HepG2 (cell line): ENCODE data around the gene KRT77. TPM values are rescaled to one million over a fixed set of nuclear protein-coding genes. Genes with fewer than 3 reads are reported as not detected.

Experiments used
- ATAC-seq: fragments of 200-7000 bp; cut with Tn5 transposase; 3 replicates; pipeline ENCODE4 v1.9.1; 2020; ENCODE audit warnings: mild to moderate bottlenecking, moderate library complexity
- BruUV-seq: library from RNA; stranded (reverse); fragments of 400-500 nt; replicated peaks from 2 replicates; lab custom pipeline; 2021; lab: Mats Ljungman, UMichigan
- CTCF ChIA-PET: fragments of 300-600 bp; formaldehyde crosslinking; extraction: SDS; loops from one replicate; lab custom pipeline; 2021; ENCODE audit warnings: low total read pairs, inconsistent platforms, low intra/inter-chr PET ratio; lab: Yijun Ruan, JAX
- POLR2A ChIA-PET: fragments of 350-600 bp; sonication (Branson Sonifier 250); formaldehyde crosslinking; loops from one replicate; lab custom pipeline; 2020; ENCODE audit warnings: antibody characterized with exemption, inconsistent platforms; lab: Yijun Ruan, JAX
- DNase-seq: peaks from one replicate; pipeline ENCODE4 v3.0.0-alpha.2; 2015; ENCODE audit warnings: low spot score
- FAIRE-seq: peaks from 3 replicates; lab custom pipeline; 2011; peaks lifted over from hg19 to GRCh38; lab: Jason Lieb, UNC
- H2AFZ ChIP-seq: one replicate; pipeline ENCODE4 v1.6.1; 2011; ENCODE audit warnings: low read length, inconsistent platforms
- H3K27ac ChIP-seq: fragments of 300-600 bp; 3 replicates; pipeline ENCODE4 v1.8.0; 2011; ENCODE audit warnings: mixed run types, mild to moderate bottlenecking, mixed read lengths, low read length, inconsistent platforms; ENCODE audit not compliant: insufficient read depth; ENCODE audit errors: extremely low read length
- H3K27me3 ChIP-seq, 2 experiments: fragments of 200-600 bp in 1 of 2; 2 replicates in 1 of 2; 3 replicates in 1 of 2; pipeline versions ENCODE4 v1.6.0 to v1.8.0; 2011; ENCODE audit warnings: low read length in 2 of 2, mild to moderate bottlenecking in 2 of 2, moderate library complexity in 2 of 2, inconsistent platforms in 1 of 2; ENCODE audit not compliant: insufficient read depth in 2 of 2, control insufficient read depth in 1 of 2
- H3K36me3 ChIP-seq, 2 experiments: fragments of 200-600 bp in 1 of 2; replicated peaks in 1 of 2; 2 replicates in 1 of 2; 3 replicates in 1 of 2; pipeline versions ENCODE4 v1.5.1 to v1.8.0; 2011; ENCODE audit warnings: low read length in 2 of 2, inconsistent platforms in 1 of 2; ENCODE audit not compliant: insufficient read depth in 2 of 2, control insufficient read depth in 1 of 2
- H3K4me1 ChIP-seq: 2 replicates; pipeline ENCODE4 v1.5.1; 2012; ENCODE audit warnings: low read length, inconsistent platforms; ENCODE audit not compliant: insufficient read depth
- H3K4me2 ChIP-seq: 2 replicates; pipeline ENCODE4 v1.6.0; 2011; ENCODE audit warnings: low read depth, low read length, inconsistent platforms
- H3K4me3 ChIP-seq, 3 experiments: fragments of 200-600 bp in 1 of 3; sonication (generic), shearing (Covaris generic) in 1 of 3; replicated peaks in 1 of 3; 2 replicates each; pipeline ENCODE4 v1.5.1; 2011 to 2016; ENCODE audit warnings: low read length in 3 of 3, inconsistent platforms in 2 of 3, low read depth in 2 of 3, mild to moderate bottlenecking in 2 of 3, control low read depth in 1 of 3, mixed read lengths in 1 of 3; ENCODE audit not compliant: insufficient read depth in 1 of 3
- H3K79me2 ChIP-seq: one replicate; pipeline ENCODE4 v1.6.1; 2011; ENCODE audit warnings: low read length, inconsistent platforms; ENCODE audit not compliant: insufficient read depth
- H3K9ac ChIP-seq: 2 replicates; pipeline ENCODE4 v1.6.0; 2011; ENCODE audit warnings: mild to moderate bottlenecking, low read depth, low read length, inconsistent platforms; ENCODE audit not compliant: insufficient read depth
- H3K9me3 ChIP-seq: 2 replicates; pipeline ENCODE4 v1.5.1; 2012; ENCODE audit warnings: mild to moderate bottlenecking, low read length
- H4K20me1 ChIP-seq: 2 replicates; pipeline ENCODE4 v1.6.0; 2011; ENCODE audit warnings: inconsistent platforms, mild to moderate bottlenecking, low read length, moderate library complexity; ENCODE audit not compliant: insufficient read depth
- ESRRA ChIP-seq: sonication (generic); formaldehyde crosslinking; IDR thresholded peaks from 2 replicates; pipeline ENCODE4 v1.5.1; 2020; ENCODE audit warnings: mild to moderate bottlenecking, low read depth, missing genetic modification reagents
- HNRNPUL1 ChIP-seq: fragments of 200-400 bp; formaldehyde crosslinking; IDR thresholded peaks from 2 replicates; pipeline ENCODE4 v1.6.1; 2017; ENCODE audit warnings: low read depth, mild to moderate bottlenecking, low read length, moderate library complexity
- HOXA9 ChIP-seq: sonication (generic); formaldehyde crosslinking; IDR thresholded peaks from 2 replicates; pipeline ENCODE4 v1.8.1; 2022; ENCODE audit warnings: missing genetic modification reagents, mild to moderate bottlenecking, moderate library complexity, borderline replicate concordance
- IRF2 ChIP-seq: IDR thresholded peaks from 2 replicates; pipeline ENCODE4 v1.6.1; 2018; ENCODE audit warnings: missing genetic modification reagents, missing compliant biosample characterization
- MED8 ChIP-seq: sonication (generic); formaldehyde crosslinking; IDR thresholded peaks from 2 replicates; pipeline ENCODE4 v1.8.1; 2023; ENCODE audit warnings: mild to moderate bottlenecking, missing genetic modification reagents; ENCODE audit not compliant: insufficient replicate concordance
- NFKB2 ChIP-seq: sonication (generic); formaldehyde crosslinking; IDR thresholded peaks from 2 replicates; pipeline ENCODE4 v1.4.0; 2020; ENCODE audit warnings: missing genetic modification reagents, borderline replicate concordance
- ONECUT2 ChIP-seq: sonication (generic); formaldehyde crosslinking; IDR thresholded peaks from 2 replicates; pipeline ENCODE4 v1.4.0; 2020; ENCODE audit warnings: missing genetic modification reagents
- SIN3B ChIP-seq: fragments of 150-350 bp; IDR thresholded peaks from 2 replicates; pipeline ENCODE4 v1.6.1; 2014; ENCODE audit warnings: low read length
- SSRP1 ChIP-seq: IDR thresholded peaks from 2 replicates; pipeline ENCODE4 v1.6.1; 2016; ENCODE audit warnings: control low read depth
- TSC22D2 ChIP-seq: sonication (generic); formaldehyde crosslinking; IDR thresholded peaks from 2 replicates; pipeline ENCODE4 v1.5.1; 2020; ENCODE audit warnings: missing genetic modification reagents, mild to moderate bottlenecking, borderline replicate concordance
- ZBTB7B ChIP-seq: sonication (generic); formaldehyde crosslinking; IDR thresholded peaks from 2 replicates; pipeline ENCODE4 v1.4.0; 2020; ENCODE audit warnings: missing genetic modification reagents
- ZFP1 ChIP-seq: IDR thresholded peaks from 2 replicates; pipeline ENCODE4 v1.6.1; 2016
- ZFP41 ChIP-seq: sonication (generic); formaldehyde crosslinking; IDR thresholded peaks from 2 replicates; pipeline ENCODE4 v1.4.0; 2020; ENCODE audit warnings: mild to moderate bottlenecking, missing genetic modification reagents, borderline replicate concordance
- ZNF3 ChIP-seq: IDR thresholded peaks from 2 replicates; pipeline ENCODE4 v1.7.0; 2017; ENCODE audit warnings: inconsistent platforms
- ZNF709 ChIP-seq: sonication (generic); formaldehyde crosslinking; IDR thresholded peaks from 2 replicates; pipeline ENCODE4 v1.5.0; 2020; ENCODE audit warnings: mild to moderate bottlenecking, missing genetic modification reagents
- ZNF775 ChIP-seq: sonication (generic); formaldehyde crosslinking; IDR thresholded peaks from 2 replicates; pipeline ENCODE4 v1.4.0; 2020; ENCODE audit warnings: missing genetic modification reagents, mild to moderate bottlenecking, moderate library complexity, borderline replicate concordance
- ZSCAN20 ChIP-seq: sonication (generic); formaldehyde crosslinking; IDR thresholded peaks from 2 replicates; pipeline ENCODE4 v1.4.0; 2020; ENCODE audit warnings: missing genetic modification reagents, mild to moderate bottlenecking, borderline replicate concordance
- ZSCAN22 ChIP-seq: sonication (generic); formaldehyde crosslinking; IDR thresholded peaks from 2 replicates; pipeline ENCODE4 v1.4.0; 2020; ENCODE audit warnings: mild to moderate bottlenecking, missing genetic modification reagents
- ZZZ3 ChIP-seq: sonication (generic); formaldehyde crosslinking; IDR thresholded peaks from 2 replicates; pipeline ENCODE4 v1.4.0; 2020; ENCODE audit warnings: missing genetic modification reagents, mild to moderate bottlenecking, borderline replicate concordance
- WGBS: methylation state at CpG from one replicate; pipeline ENCODE4 v1.1.6; 2017; ENCODE audit warnings: low lambda C conversion rate; 5-methylcytosine and 5-hydroxymethylcytosine counted together
- in situ Hi-C: cut with HindIII; loops from 2 replicates; pipeline ENCODE4 v1.10.0; 2017; ENCODE audit warnings: low pct_unique_long_range_greater_than_20kb; ENCODE audit not compliant: extremely low pct_ligation_motif_present
- intact Hi-C: fragments of 100-400 bp; cut with micrococcal nuclease; formaldehyde crosslinking; loops from one replicate; pipeline ENCODE4 v1.10.0; 2022; ENCODE audit not compliant: unreplicated experiment
- polyA plus RNA-seq, 8 experiments: library from polyadenylated mRNA; depleted of rRNA in 3 of 8; stranded (reverse) in 7 of 8; unstranded in 1 of 8; fragments of >200 nt; fragmentation: Illumina TruSeq in 4 of 8; extraction: Trizol in 4 of 8; gene quantifications; 2 replicates each; pipeline versions ENCODE4 v1.2.1 to v1.2.3, GENCODE V29; 2011 to 2016; ENCODE audit warnings: low read depth in 4 of 8, missing spikeins in 1 of 8, mixed read lengths in 1 of 8; ENCODE audit not compliant: insufficient read depth in 1 of 8
- total RNA-seq, 5 experiments: library from RNA; depleted of rRNA; stranded (reverse); fragments of >200 nt; fragmentation: Illumina TruSeq; extraction: Trizol; gene quantifications; 2 replicates each; pipeline ENCODE4 v1.2.3, GENCODE V29; 2016; ENCODE audit warnings: low read depth in 1 of 5
- TF ChIP-seq, protein P1 (sequence below): sonication (generic); formaldehyde crosslinking; IDR thresholded peaks from 2 replicates; pipeline ENCODE4 v1.4.0; 2020; ENCODE audit warnings: missing genetic modification reagents
- TF ChIP-seq, protein P2 (sequence below): sonication (generic); formaldehyde crosslinking; IDR thresholded peaks from 2 replicates; pipeline ENCODE4 v1.4.0; 2020; ENCODE audit warnings: mild to moderate bottlenecking, missing genetic modification reagents
- TF ChIP-seq, protein P3 (sequence below): IDR thresholded peaks from 2 replicates; pipeline ENCODE4 v1.6.1; 2016; ENCODE audit warnings: missing biosample characterization, missing genetic modification reagents, low read depth

The KRT77 gene
- total and polyA plus RNA-seq, 2 of the 13 experiments (the other 11 are each of a cell fraction or from before 2014, with no cell fraction given): not detected

DNA sequence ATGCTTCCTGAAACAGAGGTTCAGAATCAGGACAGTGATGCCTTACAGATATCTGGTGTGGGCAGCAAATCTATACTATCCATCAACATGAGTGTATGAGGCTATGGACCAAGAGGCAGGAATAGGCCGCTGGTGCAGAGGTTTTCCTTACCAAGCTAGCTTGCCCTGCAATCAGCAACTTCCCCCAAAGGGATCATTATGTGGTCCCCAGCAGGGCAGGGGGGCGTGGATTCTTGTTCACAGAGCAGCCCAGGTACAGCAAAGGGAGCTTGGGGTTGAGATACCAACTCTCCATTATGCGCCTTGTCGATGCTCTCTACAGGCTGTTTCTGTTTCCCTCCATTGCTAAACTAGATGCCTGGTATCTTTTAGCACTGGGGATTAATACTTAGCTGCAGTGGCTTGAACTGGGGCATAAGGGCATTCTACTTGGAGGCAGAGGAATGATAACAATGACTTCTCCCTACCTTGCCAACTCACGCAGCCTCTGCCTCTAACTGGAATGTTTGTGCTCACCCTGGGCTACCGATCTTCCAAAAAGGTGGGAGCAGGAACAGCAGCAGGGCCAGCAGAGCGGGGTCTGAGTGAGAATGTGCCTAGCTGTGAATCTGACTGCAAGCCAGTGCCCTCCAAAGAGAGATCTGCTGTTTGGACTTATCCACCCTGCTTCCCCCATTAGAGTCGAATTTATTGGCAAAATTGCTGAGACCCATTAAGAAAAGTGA is 12.8 kb downstream of the KRT77 start (continued):
- TF ChIP-seq, protein P1, sequence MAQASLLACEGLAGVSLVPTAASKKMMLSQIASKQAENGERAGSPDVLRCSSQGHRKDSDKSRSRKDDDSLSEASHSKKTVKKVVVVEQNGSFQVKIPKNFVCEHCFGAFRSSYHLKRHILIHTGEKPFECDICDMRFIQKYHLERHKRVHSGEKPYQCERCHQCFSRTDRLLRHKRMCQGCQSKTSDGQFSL (CRISPR knock-in tag): no peak
- TF ChIP-seq ZFP1 (CRISPR knock-in tag): no peak
- TF ChIP-seq, protein P2, sequence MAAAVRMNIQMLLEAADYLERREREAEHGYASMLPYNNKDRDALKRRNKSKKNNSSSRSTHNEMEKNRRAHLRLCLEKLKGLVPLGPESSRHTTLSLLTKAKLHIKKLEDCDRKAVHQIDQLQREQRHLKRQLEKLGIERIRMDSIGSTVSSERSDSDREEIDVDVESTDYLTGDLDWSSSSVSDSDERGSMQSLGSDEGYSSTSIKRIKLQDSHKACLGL (CRISPR knock-in tag): no peak
- TF ChIP-seq ZNF775 (CRISPR knock-in tag): no peak
- no peak for TF ChIP-seq ZFP41 (CRISPR knock-in tag)
- no peak for TF ChIP-seq SSRP1 (CRISPR knock-in tag)
- TF ChIP-seq ZZZ3: no peak

DNA sequence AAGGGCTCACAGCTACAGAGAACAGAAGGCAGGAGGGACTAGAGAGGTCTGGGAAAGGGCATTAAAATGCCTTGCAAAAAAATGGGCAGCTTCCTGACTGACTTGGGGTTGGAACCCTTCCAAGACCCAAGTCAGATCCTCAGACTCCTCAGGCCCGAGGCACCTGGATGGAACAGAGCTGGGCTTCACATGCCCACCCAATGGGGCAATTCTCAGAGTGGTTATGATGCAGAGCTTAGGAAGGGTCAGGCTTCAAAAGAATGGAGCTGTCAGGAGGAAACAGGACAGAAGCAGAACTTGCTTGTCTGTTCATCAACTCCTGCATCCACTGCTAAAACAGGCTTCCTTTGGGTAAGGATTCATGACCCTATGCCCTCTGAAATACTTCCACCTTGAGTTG is 13.4 kb downstream of the KRT77 start:
- peaks cover 6 to 57% of the 10 kb centered on the region in 2 experiments; a peak in 3 of 5 replicates for H3K27me3 ChIP-seq
- POLR2A ChIA-PET: no interaction called here
- H3K9me3 ChIP-seq: no peaks in the 10 kb centered on the region
- BruUV-seq: no TSS peak
- 0% methylated on average over 1 of the region's 1 CpG for WGBS
- TF ChIP-seq ZBTB7B (CRISPR knock-in tag) (no peak), TSC22D2 (CRISPR knock-in tag) (no peak), ONECUT2 (CRISPR knock-in tag) (no peak), ZNF3 (CRISPR knock-in tag) (no peak), NFKB2 (CRISPR knock-in tag) (no peak), ZNF709 (no peak), SIN3B (no peak), IRF2 (CRISPR knock-in tag) (no peak), MED8 (no peak), ZSCAN22 (no peak), ZSCAN20 (no peak), HNRNPUL1 (no peak), HOXA9 (CRISPR knock-in tag) (no peak), ESRRA (no peak)
- TF ChIP-seq, protein P3, sequence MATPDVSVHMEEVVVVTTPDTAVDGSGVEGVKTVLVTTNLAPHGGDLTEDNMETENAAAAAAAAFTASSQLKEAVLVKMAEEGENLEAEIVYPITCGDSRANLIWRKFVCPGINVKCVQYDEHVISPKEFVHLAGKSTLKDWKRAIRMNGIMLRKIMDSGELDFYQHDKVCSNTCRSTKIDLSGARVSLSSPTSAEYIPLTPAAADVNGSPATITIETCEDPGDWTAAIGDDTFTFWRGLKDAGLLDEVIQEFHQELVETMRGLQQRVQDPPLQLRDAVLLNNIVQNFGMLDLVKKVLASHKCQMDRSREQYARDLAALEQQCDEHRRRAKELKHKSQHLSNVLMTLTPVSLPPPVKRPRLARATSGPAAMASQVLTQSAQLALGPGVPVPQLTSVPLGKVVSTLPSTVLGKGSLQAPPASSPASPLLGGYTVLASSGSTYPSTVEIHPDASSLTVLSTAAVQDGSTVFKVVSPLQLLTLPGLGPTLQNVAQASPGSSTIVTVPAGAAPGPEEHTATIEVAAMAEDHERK (CRISPR knock-in tag): no peak
- no peak overlapping the region for H3K4me2 ChIP-seq
- DNase-seq (no peak), FAIRE-seq (no peak), ATAC-seq (no peak)
- no peak overlapping the region for H2AFZ ChIP-seq
- in situ Hi-C loops (loop anchor here (25.0 kb wide), 1 partner anchor 297 kb away; no protein-coding TSS in a partner anchor), intact Hi-C loops (no loop called here)
- no peaks in the 10 kb centered on the region for H4K20me1 ChIP-seq
- H3K36me3 ChIP-seq: no peaks in the 10 kb centered on the region
- CTCF ChIA-PET: no interaction called here
- H3K4me3 ChIP-seq: no peak overlapping the region
- no peak overlapping the region for H3K9ac ChIP-seq
- no peaks in the 10 kb centered on the region for H3K79me2 ChIP-seq
- no peak overlapping the region for H3K27ac ChIP-seq
- no peaks in the 10 kb centered on the region for H3K4me1 ChIP-seq
